ENCODE data around the gene TK1.
"Not testable (repeated sequence)": the region's sequence is repeated elsewhere in the genome, so short reads cannot be mapped to it uniquely, and the experiment has no call there.

TK1 gene

DNA sequence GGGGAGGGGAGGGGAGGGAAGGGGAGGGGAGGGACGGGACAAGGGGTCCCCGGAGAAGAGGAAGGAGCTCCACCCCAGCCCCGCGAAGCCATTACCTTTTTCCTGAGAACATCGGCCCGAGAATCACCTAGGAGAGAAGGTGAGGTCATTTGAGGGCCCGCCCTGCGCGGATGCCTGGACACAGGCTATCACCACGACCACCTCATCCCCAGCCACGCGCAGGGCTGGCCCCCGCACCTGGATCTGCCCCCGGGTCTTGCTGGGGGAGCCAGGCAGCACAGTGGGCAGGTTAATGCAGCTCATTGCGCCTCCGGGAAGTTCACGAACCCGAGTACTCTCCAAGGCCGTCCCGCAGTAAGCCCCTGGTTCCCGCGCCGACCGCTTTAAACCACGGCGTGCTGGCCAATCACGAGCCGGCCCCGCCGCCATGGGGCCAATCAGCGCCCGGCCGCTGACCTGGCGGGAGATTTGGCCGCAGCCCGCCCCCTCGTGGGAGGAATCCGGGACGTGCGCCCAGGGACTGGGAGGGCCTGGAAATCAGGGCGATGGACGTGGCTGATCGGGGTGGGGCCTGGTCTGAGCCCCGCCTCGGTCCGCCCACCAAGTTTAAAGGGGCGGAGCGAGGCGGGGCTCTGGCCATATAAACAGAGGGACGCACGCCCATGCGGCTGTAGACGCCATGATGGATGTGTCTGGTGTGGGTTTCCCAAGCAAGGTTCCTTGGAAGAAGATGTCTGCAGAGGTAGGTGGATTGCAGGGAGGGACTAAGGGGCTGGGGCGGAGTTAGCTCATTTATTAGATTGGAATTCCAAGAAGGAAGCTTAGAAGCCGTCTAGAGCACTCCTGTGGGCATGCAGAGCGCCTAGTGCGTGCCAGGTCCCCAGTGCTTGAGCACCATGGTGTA lies at the start of gene TK1, which contains the start of gene AFMID:
Gene TK1, minus strand, starts transcription at position 361 of the 904 bp plus-strand sequence. Its CDS starts 58 bp downstream, at position 303.
Gene AFMID, plus strand, starts transcription at position 671 of the 904 bp plus-strand sequence. Its CDS starts 9 bp downstream, at position 680.
- peak; percentile 99 to 100 for DNase-seq

- no peak for DNase-seq
Measured at GRCh38 chr17:78235885-78236284, 49.0 kb upstream of the TK1 start.

DNA sequence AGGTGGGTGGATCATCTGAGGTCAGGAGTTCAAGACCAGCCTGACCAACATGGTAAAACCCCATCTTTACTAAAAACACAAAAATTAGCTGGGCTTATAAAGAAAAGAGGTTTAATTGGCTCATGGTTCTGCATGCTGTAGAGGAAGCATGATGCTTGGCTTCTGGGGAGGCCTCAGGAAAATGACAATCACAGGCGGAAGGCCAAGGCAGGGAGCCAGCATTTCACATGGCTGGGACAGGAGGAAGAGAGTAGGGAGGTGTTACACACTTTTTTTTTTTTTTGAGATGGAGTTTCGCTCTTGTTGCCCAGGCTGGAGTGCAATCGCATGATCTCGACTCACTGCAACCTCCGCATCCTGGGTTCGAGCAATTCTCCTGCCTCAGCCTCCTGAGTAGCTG lies 48.2 kb upstream of the TK1 start:
- DNase-seq, result not testable (repeated sequence)

DNA sequence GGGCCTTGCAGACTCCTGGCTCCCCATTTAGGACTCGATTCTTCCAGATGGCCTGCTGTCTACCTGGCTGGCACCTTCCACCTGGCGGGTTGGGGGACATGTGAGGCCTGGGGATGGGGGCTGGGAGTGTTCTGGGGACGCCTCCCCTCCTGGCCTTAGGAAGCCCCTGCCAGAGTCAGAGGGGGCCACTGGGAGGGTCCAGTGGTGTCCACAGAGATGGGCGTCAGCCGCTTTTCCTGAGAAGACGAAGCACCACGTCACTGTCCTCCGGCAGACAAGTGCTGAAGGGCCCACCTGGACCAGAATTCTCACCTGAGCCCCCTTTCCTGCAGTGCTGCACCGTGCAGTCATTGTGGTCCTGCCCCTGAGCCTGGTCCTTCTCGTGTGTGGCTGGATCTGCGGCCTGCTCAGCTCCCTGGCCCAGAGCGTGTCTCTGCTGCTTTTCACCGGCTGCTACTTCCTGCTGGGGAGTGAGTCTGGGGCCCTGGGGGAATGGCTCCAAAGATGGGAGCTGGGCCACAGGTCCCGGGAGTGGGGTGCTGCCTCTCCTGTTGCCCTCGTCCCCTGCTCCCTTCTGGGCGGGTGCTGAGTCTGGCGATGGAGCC lies 47.5 kb upstream of the TK1 start:
- DNase-seq, result no peak

DNA sequence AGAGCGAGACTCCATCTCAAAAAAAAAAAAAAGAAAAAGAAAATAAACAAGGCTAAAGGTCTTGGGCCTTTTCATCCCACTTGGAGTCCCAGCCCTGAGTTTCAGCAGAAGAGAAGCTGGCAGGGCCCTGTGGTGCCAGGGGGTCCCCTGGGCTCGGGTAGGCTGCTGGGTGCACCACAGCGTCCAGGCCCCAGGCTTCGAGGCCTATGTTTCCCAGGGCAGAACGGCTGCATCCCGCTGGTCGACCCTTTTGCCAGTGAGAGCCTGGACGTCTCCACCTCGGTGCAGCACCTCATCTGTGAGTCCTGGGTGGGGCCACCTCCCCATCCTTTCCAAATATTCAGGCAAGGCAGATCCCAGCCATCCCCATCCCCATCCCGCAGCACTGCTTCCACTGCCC lies 46.8 kb upstream of the TK1 start:
- DNase-seq, result no peak

DNA sequence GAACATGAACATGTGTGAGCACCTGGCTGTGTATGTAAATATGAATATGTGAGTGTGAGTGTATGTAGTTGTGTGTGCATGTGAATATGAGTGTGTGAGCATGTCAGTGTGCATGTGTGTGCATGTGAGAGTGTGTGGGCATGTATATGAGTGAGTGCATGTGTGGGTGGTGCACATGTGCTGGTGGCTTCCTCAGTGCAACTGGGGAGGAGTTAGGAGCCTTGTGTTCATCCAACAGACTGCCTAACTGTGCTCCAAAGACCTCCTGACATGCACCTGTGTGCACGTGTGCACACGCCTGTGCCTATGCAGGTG lies 46.0 kb upstream of the TK1 start:
- DNase-seq, result no peak

DNA sequence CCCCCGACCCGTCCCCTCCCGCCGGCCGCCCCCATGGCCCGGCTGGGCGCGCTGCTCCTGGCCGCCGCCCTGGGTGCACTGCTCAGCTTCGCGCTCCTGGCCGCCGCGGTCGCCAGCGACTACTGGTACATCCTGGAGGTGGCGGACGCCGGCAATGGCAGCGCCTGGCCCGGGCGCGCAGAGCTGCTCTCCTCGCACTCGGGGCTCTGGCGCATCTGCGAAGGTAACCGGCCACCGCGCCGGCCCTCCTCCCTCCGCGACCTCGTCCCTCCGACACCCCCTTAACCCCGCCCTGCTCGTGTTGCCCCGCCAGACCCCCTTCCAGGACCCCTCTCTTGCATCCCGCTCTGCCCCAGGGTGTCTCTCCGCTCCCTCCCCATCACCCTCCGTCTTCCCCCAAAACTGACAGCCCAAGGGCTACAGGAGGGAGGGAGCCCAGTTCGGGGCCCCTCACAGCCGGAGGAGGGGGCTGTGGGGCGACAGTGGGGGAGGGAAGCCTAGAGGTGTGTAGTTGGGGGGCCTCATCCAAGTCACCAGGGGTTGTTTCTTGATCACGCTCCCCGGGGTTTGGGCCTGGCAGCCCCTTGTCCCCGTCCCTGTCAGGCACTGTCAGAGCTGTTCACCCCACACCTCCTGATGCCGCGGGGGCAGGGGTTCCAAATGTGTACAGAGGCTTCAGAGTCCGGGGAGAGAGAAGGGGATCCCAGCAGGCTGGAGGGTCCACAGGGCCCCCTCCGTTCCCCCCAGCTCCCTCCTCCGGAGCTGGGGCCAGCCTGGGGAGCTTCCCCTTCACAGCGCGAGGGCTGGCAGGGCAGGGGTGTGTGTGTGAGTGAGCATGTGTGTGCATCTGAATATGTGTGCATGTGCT lies 45.4 kb upstream of the TK1 start:
- no peak for DNase-seq

- no peak for DNase-seq
Measured at GRCh38 chr17:78230996-78231935, 44.4 kb upstream of the TK1 start, which contains the start of gene TMEM235. Gene TMEM235 (plus strand): TSS chr17:78231631. CDS start chr17:78232024, 393 bp downstream.

DNA sequence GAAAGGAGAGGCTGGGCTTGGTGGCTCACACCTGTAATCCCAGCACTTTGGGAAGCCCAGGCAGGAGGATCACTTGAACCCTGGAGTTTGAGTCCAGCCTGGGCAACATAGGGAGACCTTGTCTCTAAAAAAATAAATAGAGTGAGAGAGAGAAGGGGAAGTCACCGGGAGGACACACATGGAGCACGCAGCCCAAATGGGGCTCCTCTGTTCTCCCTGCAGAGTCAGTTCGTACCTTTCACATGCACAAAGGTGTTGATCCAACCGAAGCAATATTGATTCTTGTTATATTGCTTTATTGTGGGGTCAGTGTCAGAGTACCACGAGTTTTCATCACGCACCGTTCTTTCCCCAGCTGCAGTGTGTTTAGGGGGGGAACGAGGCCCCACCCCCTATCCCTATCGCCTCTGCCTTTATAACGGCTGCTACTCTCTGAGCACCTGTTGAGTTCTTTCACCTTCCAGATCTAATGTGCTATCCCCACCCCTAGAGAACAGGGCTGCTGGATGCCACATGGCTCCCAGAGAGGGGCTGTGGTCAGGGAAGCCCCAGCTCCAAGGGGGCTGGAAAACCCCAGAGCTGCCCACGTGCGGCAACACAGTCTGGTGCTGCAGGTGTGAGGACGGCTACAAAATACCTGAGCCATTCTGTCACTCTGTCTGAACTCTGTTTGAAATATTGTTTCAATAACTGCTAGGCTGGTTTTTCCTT lies 43.6 kb upstream of the TK1 start:
- DNase-seq, result no peak

- no peak for DNase-seq
Measured at GRCh38 chr17:78228176-78228575, 41.3 kb upstream of the TK1 start.

DNA sequence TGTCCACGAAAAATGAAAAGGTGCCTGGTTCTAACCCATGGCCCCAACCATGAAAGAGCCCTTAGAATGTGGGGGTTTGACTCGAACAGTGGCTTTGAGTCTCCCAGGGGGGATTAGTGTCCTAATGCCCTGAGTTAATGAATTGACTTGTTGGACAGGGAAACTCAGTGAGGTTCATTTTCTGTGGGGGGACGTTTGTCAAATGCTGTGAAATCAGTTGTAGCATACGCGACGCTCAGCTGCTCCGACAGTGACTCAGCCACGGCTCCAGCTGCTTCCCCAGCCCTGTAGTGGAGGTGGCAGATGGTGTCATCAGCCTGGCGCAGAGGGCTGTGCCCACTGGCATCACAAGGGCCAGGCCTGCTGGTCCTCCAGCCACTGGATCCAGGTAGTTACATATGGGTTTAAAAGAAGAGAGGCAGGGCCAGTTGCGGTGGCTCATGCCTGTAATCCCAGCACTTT lies 40.6 kb upstream of the TK1 start:
- DNase-seq, result peak; percentile 100

DNA sequence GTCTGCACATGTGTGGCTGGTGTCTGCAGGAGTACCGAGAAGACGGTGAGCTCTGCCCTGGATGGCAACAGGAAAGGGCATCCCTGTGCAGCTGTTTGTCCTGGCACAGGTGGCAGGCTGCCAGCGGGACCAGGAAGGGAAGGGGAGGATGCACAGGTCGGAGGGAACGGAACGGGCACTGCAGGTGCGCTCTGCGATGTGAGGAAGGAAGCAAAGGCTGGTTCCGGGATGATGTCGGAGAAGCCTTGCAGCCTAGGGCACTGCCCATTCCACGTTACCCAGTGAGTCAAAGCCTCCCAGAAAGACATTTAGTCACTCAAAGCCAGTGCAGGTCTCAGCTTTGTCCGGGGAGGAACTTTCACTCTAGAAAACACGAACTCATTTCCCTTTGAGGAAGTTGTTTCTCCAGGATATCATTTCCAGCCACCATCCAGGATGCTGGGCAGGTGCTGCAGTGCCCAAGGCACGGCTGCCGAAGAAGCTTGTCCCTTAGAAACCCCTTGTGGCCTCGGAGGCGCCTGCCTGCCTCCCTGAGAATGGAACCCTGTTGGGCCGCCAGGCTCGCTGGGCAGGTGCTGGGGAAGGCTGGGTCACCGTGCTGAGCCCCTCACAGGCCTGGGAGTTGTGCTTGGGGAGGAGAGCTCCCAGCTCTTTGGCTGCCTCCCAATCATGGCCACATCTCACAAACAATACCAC lies 40.1 kb upstream of the TK1 start:
- peak; percentile 53 to 94 for DNase-seq

GRCh38 chr17:78226055-78226758 lies 39.4 kb upstream of the TK1 start:
- DNase-seq, result no peak

DNA sequence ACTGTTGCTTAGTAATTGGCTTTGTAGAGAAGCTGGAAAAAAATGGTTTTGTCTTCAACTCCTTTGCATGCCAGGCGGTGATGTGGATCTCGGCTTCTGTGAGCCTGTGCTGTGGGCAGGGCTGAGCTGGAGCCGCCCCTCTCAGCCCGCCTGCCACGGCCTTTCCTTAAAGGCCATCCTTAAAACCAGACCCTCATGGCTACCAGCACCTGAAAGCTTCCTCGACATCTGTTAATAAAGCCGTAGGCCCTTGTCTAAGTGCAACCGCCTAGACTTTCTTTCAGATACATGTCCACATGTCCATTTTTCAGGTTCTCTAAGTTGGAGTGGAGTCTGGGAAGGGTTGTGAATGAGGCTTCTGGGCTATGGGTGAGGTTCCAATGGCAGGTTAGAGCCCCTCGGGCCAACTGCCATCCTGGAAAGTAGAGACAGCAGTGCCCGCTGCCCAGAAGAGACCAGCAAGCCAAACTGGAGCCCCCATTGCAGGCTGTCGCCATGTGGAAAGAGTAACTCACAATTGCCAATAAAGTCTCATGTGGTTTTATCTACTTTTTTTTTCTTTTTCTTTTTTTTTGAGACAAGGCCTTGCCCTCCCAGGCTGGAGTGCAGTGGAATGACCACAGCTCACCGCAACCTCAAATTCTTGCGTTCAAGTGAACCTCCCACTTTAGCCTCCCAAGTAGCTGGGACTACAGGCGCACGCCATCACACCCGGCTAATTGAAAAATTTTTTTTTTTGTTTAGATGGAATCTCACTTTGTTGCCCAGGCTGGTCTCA lies 38.4 kb upstream of the TK1 start:
- peak in 1 of 2 experiments; percentile 54 for DNase-seq

DNA sequence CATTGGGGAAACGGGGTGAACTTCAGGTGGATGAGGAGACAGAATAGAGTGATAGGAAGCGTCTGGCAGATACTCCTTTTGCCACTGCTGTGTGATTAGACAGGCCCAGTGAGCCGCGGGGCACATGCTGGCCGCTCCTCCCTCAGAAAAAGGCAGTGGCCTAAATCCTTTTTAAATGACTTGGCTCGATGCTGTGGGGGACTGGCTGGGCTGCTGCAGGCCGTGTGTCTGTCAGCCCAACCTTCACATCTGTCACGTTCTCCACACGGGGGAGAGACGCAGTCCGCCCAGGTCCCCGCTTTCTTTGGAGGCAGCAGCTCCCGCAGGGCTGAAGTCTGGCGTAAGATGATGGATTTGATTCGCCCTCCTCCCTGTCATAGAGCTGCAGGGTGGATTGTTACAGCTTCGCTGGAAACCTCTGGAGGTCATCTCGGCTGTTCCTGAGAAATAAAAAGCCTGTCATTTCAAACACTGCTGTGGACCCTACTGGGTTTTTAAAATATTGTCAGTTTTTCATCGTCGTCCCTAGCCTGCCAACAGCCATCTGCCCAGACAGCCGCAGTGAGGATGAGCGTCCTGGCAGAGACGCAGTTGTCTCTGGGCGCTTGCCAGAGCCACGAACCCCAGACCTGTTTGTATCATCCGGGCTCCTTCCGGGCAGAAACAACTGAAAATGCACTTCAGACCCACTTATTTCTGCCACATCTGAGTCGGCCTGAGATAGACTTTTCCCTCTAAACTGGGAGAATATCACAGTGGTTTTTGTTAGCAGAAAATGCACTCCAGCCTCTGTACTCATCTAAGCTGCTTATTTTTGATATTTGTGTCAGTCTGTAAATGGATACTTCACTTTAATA lies 37.6 kb upstream of the TK1 start:
- DNase-seq, result peak; percentile 88 to 98

DNA sequence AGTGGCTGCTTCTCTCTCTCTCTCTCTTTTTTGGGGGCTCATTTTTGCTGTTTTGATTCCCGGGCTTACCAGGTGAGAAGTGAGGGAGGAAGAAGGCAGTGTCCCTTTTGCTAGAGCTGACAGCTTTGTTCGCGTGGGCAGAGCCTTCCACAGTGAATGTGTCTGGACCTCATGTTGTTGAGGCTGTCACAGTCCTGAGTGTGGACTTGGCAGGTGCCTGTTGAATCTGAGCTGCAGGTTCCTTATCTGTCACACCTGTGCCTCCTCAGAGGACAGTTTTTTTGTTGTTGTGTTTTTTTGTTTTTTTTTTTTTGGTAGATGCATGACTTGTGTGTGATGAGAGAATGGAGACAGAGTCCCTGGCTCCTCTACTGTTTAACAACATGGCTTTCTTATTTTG lies 36.9 kb upstream of the TK1 start:
- DNase-seq, result no peak

GRCh38 chr17:78223061-78223460 lies 36.2 kb upstream of the TK1 start:
- DNase-seq, result no peak

Measured in NCI-H524 (cell line).